Measurements from ENCODE around the gene ACKR4.

- TF ChIP-seq, protein P1, sequence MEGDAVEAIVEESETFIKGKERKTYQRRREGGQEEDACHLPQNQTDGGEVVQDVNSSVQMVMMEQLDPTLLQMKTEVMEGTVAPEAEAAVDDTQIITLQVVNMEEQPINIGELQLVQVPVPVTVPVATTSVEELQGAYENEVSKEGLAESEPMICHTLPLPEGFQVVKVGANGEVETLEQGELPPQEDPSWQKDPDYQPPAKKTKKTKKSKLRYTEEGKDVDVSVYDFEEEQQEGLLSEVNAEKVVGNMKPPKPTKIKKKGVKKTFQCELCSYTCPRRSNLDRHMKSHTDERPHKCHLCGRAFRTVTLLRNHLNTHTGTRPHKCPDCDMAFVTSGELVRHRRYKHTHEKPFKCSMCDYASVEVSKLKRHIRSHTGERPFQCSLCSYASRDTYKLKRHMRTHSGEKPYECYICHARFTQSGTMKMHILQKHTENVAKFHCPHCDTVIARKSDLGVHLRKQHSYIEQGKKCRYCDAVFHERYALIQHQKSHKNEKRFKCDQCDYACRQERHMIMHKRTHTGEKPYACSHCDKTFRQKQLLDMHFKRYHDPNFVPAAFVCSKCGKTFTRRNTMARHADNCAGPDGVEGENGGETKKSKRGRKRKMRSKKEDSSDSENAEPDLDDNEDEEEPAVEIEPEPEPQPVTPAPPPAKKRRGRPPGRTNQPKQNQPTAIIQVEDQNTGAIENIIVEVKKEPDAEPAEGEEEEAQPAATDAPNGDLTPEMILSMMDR (conservative IDR thresholded peaks at IDR 0.05) = no peak
- TF ChIP-seq ZFX (IDR thresholded peaks at IDR 0.05) = no peak
These were observed 40.5 kb downstream of the ACKR4 start for GRCh38 chr3:132637590-132637989.

Data from C4-2B (cell line).